Hematopoietic multipotent progenitor cell treated with erythropoietin and hydrocortisone succinate and interleukin-3 and kit ligand, for 6 days (in vitro differentiated cells): ENCODE data around the gene BHMT2.

Source experiments
- DNase-seq: peaks from one replicate; pipeline ENCODE4 v3.0.0-alpha.2; 2015

The BHMT2 gene

DNA sequence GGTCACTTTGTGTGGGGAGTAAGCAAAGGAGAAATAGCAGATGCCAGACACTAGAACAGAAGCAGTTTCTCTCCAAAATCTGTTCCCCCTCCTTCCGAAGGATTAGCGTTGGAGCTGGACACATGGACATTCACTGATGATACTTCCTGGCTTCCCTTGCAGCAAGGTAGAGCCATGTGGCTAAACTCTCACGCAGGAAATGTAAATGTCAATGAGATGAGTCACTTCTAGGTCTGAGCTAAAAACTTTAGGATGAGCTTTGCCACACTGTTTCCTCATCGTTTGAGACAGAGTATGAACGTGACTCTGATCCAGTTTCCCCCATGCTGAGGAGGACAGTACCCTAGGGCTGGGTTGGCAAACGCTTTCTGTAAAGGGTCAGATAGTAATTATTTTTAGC lies 5.1 kb downstream of the BHMT2 start:
- DNase-seq, result no peak

DNA sequence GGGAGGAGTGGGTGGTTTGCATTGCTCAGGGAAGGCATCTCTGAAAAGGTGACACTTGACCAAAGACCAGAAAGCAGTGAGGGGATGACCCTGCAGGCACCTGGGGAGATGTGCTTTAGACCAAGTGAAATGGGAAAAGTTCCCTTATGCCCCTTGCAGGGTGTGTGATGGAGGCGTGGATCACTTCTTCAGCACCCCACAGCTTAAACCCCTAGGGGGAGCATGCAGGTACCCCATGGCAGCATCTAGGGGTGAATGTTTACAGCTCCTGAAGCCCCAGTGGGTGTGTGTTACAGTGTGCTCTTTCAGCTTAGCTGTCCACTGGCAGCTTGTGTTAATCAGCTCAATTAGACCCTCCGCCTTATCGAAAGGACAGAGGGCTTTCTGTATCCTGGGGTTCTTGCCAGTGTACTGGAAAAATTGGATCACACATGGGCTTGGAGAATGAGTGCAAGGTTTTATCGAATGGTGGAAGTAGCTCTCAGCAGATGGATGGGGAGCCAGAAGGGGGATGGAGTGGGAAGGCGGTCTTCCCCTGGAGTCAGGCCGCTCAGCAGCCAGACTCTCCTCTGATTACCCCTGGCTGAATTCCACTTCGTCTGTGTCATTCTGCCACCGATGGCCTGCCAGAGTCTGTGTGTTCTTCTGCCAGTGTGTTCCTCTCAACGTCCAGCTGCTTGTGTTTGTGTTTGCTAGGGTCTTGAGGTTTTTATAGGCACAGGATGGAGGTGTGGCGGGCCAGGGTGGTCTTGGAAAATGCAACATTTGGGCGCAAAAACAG lies 6.3 kb downstream of the BHMT2 start:
- peak; percentile 6 for DNase-seq

DNA sequence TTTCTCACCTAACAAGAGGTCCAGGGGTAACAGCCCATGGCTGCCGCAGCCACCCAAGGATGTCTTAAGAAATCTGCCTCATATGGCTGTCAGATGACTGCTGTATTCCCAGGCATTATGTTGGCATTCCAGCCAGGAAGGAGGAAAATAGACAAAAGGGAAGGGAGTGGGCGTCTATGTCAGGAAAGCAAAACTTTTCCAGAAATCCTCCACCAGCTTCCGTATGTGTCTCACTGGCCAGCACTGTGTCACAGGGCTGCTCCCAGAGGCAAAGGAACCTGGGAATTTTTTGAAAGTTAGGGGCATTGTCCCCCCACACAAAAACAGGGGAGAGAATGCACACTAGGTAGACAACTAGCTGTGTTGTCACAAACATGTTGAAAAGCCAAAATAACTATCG lies 7.3 kb downstream of the BHMT2 start:
- DNase-seq, result no peak

DNA sequence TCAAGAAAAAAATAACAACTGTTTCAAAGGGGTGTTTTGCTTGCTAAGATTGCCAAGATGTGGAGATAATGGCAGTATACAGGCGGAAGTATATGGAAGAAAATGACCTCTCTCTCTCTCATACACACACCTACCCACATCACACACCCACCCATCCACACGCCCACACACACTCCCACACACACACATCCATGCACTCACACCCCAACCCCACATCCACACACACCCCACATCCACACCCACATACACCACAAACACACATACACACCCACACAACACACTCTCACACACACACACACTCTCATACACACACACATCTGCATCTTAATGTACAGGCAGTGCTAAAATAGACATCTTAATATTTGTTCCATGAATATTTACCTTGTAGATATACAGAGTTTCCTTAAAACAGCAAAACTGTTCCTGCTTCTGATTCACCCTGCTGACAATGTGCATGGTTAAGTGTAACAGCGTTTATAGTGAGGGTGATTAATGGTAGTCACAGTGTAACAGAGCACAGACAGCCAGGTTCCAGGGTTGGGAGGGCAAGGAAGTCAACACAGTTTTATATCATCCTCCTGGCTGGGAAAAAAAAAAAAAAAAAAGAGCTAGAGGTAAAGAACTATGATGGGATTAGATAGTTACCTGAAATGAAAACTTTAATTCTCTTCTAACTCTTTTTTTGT lies 8.3 kb downstream of the BHMT2 start:
- no peak for DNase-seq

DNA sequence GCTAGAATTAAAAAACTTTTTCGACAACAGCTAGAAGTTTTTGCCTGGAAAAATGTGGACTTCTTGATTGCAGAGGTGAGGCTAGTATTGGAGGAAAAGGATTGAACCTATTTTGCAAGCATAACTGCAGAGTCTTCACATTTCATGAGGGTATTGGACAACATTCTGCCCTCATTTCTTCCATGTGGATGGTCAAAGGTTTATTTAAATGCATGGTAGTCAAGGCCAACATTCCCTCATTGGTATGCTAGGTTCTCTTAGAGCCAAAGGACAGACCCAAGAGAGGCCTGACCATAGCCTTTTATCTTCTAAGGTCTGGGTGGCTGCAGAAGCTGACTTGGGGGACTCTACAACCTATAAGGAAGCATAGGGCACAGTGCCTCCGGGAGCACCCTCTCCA lies 11.2 kb downstream of the BHMT2 start:
- DNase-seq, result no peak

DNA sequence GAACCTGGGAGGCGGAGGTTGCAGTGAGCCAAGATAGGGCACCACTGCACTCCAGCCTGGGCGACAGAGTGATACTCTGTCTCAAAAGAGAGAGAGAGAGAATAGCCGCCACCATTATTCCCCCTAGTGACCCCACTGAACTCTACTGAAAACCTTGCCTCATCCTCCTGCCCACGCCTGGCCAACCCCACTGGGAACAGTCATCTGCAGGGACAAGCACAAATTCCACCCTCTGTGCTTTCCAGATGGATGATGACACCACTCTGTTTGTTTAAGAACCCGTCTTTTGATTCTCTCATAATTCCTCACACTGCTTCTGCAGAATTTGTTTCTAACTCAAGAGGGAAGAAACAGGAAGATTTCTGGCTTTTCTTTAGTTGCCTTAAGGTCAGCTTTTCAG lies 12.2 kb downstream of the BHMT2 start:
- DNase-seq, result no peak

GRCh38 chr5:79086116-79086515 lies 16.5 kb downstream of the BHMT2 start:
- DNase-seq, result no peak

GRCh38 chr5:79088507-79088906 lies 18.9 kb downstream of the BHMT2 start:
- no peak for DNase-seq

DNA sequence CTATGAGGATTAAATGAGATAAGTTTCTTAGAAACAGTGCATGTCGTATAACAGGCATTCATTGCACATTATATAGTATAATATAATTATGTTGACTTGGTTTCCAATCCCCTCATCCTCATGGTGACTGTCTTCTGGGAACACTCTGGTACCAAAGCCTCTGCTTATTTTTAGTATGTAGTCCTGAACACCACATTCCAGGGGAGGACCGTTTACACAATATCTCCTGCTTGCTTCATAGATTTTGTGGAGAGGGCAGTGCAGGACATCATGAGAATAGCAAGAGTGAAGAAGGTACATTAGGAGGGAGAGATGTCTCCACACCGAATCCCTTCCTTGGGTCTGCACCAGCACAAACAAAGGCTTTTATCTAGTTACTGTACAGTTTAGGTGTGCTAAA lies 21.5 kb downstream of the BHMT2 start:
- DNase-seq, result no peak

DNA sequence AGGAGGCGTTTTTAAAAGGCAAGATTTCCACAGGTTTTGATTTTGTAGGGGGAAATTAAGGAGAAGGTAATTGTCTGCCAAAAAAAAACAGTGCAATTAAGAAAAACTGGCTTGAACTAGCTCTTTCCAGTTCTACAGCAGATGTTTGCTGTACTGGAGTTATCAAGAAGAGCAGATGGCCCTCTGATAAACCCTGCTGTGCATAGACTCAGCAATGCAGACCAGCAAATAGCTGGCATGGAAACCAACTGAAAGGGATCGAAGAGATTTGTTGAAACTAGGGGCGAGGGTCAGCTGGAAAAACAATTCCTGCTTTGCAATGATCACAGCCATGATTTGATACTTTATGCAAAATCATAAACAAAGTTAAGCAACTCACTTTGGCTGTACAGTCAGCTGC lies 24.2 kb downstream of the BHMT2 start:
- peak; percentile 41 for DNase-seq

GRCh38 chr5:79105868-79106267 lies 36.3 kb downstream of the BHMT2 start:
- peak; percentile 11 for DNase-seq

- DNase-seq, result peak; percentile 51
Measured at GRCh38 chr5:79107020-79107796, 37.6 kb downstream of the BHMT2 start.

DNA sequence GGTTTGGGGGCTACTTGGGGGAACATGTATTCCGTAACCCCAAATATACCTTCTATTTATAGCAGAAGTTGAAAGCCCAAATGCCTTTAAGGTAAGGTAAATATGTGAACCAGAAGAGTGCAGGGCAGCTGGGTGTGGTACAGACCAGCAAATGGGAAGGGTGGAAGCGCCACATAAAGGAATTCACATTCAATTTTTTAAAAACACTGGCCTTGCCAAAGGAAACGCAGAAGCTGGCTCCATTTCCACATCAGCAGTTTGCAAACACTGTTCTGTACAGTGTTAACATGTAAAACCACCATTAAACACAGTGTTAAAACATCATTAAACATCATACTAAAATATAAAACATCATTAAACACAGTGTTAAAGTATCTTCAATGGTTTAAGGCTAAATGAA lies 38.5 kb downstream of the BHMT2 start:
- no peak for DNase-seq

GRCh38 chr5:79108792-79109191 lies 39.2 kb downstream of the BHMT2 start:
- no peak for DNase-seq

- DNase-seq, result peak; percentile 59
Measured at GRCh38 chr5:79109527-79110492, 40.2 kb downstream of the BHMT2 start.

- peak; percentile 9 for DNase-seq
Measured at GRCh38 chr5:79111387-79111959, 41.9 kb downstream of the BHMT2 start, which contains the start of gene BHMT. TSS of gene BHMT (plus strand) at chr5:79111809. CDS start at chr5:79111886, 77 bp downstream.

DNA sequence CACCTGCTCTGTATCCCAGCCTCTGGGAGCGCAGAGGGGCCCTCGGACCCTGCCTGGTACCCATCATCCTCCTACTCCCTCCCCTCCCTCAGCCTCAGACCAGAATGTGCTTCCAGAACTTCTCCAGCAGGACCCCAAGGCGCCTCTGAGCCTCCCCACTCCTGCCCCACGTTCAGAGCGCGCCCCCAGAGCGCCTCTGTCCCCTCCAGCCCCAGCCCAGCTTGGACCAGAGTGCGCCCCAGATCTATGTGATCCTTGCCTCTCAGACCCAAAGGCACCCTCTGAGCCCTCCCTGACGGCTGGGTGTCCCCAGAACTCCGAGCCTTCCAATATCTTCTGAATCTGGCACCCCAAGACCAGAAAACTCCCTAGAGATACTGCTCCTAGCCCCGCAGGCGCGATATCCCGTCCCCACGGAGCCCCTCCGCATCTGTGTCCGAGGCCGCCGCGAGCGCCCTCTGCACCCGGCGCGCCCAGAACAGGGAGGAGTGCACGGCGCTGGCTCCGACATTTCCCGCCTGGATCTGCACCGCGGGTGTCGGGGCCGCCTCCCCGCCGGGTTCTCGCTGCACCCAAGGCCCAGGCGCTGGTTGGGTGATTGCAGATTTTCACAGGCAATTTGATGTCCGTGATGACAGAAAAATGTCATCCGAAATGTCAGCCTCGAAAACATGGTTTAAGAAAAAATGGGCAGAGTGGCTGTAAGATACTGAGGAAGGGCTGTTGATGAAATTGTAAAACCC lies 42.6 kb downstream of the BHMT2 start:
- peak; percentile 9 for DNase-seq

- no peak for DNase-seq
Measured at GRCh38 chr5:79112703-79113058, 43.1 kb downstream of the BHMT2 start.

- no peak for DNase-seq
Measured at GRCh38 chr5:79119486-79119885, 49.9 kb downstream of the BHMT2 start.

DNA sequence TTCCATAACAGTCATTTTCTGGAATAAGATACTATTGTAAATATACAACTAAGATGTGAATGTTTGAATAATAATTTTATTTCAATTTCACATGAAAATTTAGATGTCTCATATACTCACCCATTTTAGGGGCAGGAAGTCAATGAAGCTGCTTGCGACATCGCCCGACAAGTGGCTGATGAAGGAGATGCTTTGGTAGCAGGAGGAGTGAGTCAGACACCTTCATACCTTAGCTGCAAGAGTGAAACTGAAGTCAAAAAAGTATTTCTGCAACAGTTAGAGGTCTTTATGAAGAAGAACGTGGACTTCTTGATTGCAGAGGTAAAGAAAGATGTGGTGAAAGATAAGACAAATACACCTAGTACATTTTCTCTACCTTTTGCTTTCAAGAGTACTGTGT lies 50.7 kb downstream of the BHMT2 start:
- no peak for DNase-seq

DNA sequence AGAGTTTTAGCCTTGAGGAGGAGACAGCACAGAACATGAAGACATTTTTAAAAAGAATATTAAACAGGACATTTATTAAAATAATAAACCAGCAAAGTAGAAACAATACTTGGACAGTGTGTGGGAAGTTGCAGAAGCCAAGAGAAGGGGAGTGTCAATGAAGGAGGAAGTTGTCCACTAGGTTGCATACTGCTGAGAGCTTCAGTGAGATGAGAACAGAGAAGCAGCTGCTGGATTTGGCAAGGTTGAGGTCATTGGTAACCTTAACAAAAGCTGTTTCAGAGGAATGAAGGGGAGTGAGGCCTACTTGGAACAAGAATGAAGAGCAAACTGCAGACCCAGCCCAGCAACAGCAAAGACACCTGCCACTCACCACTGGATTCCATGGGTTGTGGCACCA lies 53.4 kb downstream of the BHMT2 start:
- DNase-seq, result peak; percentile 38
